HG03558 (cell line): ENCODE results near the gene PLPP4.

Experiments used
- ATAC-seq: cut with Tn5 transposase; IDR thresholded peaks from one replicate; pipeline ENCODE4 v1.9.1; 2021; ENCODE audit warnings: moderate number of reproducible peaks; ENCODE audit not compliant: unreplicated experiment; ENCODE audit errors: extremely low read depth

Gene PLPP4

GRCh38 chr10:120562956-120563355 is 105.9 kb downstream of the PLPP4 start:
- no peak for ATAC-seq

- no peak for ATAC-seq
These were observed 113.4 kb downstream of the PLPP4 start for GRCh38 chr10:120570418-120570817.

GRCh38 chr10:120571266-120571665 is 114.2 kb downstream of the PLPP4 start:
- ATAC-seq: no peak

DNA sequence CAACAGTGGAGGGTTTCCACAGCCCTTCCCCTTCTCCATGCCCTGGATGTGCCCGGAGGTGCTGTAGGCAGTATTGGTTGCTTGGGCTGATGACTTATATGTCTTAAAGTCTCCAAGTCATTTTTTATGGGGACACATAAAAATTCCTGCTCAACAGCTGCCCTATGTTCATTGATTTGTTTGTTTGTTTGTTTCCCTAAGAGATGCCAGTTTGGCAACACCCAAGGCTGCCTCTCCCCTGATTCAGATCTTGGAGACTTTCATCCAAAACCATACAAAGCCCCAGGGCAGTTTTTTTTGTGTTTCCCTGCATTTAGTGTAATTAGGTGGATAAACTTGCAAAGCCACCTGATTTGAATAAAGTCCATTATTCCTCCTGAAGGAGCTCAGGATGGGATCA is 115.3 kb downstream of the PLPP4 start:
- no peak for ATAC-seq

DNA sequence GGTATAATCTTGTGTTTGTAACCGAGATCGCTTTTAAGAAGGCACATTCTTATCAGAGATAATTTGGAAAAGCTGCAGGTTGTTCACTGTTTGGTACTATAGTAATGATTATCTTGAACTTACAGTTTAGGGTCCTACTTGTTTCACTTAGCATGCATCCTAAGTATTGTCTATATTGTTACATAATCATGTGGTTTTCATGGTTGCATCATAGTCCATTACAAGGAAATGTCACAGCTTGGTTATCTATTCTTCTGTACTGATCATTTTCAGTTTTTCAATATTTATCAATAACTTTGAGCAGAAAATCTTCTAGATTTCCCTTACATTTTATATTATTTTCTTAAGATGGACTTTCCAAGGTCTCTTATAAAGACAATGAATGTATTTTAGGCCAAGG is 116.3 kb downstream of the PLPP4 start:
- ATAC-seq: no peak

DNA sequence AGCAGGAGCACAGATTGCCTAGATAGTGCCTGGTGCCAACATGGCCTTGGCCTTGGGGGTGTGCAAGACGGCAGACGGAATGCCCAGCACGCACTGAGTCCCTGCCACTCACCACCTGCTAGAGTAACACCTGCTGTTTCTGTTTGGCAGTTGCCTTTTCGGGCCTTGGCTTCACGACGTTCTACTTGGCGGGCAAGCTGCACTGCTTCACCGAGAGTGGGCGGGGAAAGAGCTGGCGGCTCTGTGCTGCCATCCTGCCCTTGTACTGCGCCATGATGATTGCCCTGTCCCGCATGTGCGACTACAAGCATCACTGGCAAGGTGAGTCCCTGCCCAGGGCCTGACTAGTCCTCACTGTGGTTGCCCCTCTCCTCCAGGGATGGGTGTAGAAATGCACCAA is 118.0 kb downstream of the PLPP4 start:
- ATAC-seq: no peak

- ATAC-seq: no peak
These were observed 118.4 kb downstream of the PLPP4 start for GRCh38 chr10:120575411-120575810.

DNA sequence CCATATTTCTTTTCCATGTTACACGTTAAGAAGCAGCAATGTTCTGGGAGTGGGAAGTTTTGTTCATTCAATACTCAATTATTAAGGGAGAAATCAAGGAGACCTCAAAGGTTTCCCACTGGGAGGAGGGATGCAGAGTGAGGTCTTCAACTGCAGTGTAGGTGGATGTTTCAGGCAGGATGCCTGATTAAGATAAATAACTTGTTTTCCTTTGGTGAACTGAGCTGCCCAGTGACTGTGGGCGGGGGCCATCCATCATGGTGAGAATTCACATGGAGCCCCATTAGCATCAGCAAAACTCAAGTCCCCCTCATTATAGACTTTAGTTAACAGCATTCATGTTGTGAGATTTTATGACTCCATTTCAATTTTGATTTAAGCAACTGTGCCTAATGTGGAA is 121.1 kb downstream of the PLPP4 start:
- ATAC-seq: no peak

DNA sequence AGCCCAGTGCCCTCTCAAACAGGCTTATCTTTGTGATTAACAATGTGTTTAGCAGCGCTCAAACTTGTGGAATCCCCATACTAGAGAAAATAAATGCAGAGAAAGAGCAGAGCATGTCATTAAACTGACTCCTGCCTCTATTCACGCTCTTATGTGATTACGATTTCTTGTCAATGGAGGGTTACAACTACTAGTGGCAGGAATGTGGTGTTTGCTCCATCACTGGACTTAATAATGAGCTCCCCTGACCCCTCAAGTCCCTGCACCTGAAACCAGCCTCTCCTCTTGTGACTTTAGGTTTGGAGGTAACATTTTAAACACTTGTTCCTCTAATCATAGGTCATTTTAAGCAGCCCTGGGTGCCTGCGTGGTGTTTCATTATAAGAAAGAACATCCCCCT is 121.9 kb downstream of the PLPP4 start:
- ATAC-seq: no peak

GRCh38 chr10:120580918-120581895 is 124.2 kb downstream of the PLPP4 start:
- ATAC-seq: no peak

GRCh38 chr10:120582753-120583152 is 125.7 kb downstream of the PLPP4 start:
- no peak for ATAC-seq

- no peak for ATAC-seq
These were observed 126.5 kb downstream of the PLPP4 start for GRCh38 chr10:120583424-120584108.

GRCh38 chr10:120584786-120585185 is 127.8 kb downstream of the PLPP4 start:
- no peak for ATAC-seq

GRCh38 chr10:120586471-120586872 is 129.4 kb downstream of the PLPP4 start:
- no peak for ATAC-seq

DNA sequence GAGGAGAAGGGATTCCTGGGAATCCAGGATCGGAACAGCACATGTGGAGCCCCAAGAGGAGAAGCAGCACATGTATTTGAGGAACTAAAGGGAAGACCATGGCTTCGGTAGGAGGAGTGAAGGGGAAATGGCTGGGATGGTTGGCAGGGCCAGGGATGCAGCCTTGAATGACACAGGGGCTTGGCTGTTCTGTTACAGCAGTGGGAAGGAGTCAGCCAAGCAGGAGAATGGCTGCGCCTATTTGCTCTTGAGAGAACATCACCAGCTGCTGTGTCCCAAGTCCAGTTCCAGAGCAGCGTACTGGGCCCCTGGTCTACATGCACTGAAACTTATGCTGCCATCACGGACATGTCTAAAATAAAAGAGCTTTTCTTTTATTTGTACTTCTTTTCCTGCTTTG is 130.0 kb downstream of the PLPP4 start:
- no peak for ATAC-seq

GRCh38 chr10:120588311-120588710 is 131.3 kb downstream of the PLPP4 start:
- no peak for ATAC-seq

GRCh38 chr10:120593693-120594092 is 136.7 kb downstream of the PLPP4 start:
- no peak for ATAC-seq

DNA sequence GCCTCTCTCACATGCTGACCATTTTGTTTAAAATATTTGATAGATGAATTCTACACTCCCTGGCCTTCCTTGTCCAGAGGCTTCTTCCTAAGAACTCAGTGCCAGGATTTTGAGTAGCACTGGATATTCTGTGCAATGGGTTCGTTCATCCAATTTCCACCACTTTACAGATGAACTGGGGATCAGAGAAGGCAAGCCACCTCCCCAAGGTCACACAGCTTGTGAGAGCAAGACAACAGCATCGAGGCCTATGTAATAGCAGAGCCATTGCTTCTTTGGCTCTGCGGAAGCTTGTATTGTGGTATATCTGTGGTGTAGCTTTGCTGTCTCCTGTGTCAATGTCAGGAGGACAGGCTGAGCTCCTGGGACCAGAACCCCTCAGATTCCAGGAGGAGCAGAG is 140.9 kb downstream of the PLPP4 start:
- ATAC-seq: no peak

DNA sequence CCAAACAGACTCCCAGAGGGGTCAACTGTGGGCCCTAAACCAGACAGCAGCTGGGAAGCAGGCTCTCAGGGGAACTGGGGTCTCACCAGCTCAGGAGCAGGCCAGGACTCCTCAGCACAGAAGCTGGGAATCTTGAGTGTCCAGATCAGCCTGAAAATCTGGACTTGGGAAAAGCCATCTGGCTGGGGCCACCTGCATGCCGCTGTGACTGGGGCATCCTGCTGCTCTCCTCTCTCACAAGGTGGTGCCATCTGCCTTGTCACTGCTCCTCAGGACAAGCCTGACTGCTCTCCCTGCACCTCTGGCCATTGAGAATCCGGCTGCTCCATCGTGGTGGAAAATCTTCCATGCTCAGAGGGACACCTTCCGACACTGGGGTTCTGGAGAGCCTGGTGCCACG is 141.4 kb downstream of the PLPP4 start:
- no peak for ATAC-seq

GRCh38 chr10:120599200-120599724 is 142.2 kb downstream of the PLPP4 start:
- no peak for ATAC-seq
